Skeletal muscle cell (primary cell): ENCODE data around the gene CTSL.
"Not testable (repeated sequence)": the region's sequence is repeated elsewhere in the genome, so short reads cannot be mapped to it uniquely, and the experiment has no call there.

Experiments
- DNase-seq: peaks from one replicate; pipeline ENCODE4 v3.0.0-alpha.2; 2010; ENCODE audit warnings: low read depth
- H3K4me3 ChIP-seq: 2 replicates; pipeline ENCODE4 v1.5.1; 2011; ENCODE audit warnings: low read depth, mild to moderate bottlenecking, control low read depth, low read length, moderate library complexity

CTSL gene

GRCh38 chr9:87749335-87750035, 23.6 kb downstream of the CTSL start:
- DNase-seq = no peak
- no peak overlapping the region for H3K4me3 ChIP-seq

- H3K4me3 ChIP-seq = no peak overlapping the region
- no peak for DNase-seq
Measured at GRCh38 chr9:87750726-87751125, 24.8 kb downstream of the CTSL start.

GRCh38 chr9:87751423-87751822, 25.5 kb downstream of the CTSL start:
- DNase-seq = no peak
- no peak overlapping the region for H3K4me3 ChIP-seq

- DNase-seq = no peak
- no peak overlapping the region for H3K4me3 ChIP-seq
Measured at GRCh38 chr9:87751868-87752267, 25.9 kb downstream of the CTSL start.

- no peak overlapping the region for H3K4me3 ChIP-seq
- no peak for DNase-seq
Measured at GRCh38 chr9:87753313-87753712, 27.4 kb downstream of the CTSL start.

GRCh38 chr9:87758330-87758729, 32.4 kb downstream of the CTSL start:
- not testable (repeated sequence) for H3K4me3 ChIP-seq, DNase-seq

- not testable (repeated sequence) for DNase-seq, H3K4me3 ChIP-seq
Measured at GRCh38 chr9:87759980-87760379, 34.1 kb downstream of the CTSL start.

GRCh38 chr9:87760529-87760928, 34.6 kb downstream of the CTSL start:
- DNase-seq = no peak
- H3K4me3 ChIP-seq = no peak overlapping the region

- DNase-seq = no peak
- H3K4me3 ChIP-seq = no peak overlapping the region
Measured at GRCh38 chr9:87763286-87763685, 37.4 kb downstream of the CTSL start.

- no peak for DNase-seq
- no peak overlapping the region for H3K4me3 ChIP-seq
Measured at GRCh38 chr9:87765521-87765920, 39.6 kb downstream of the CTSL start.

- H3K4me3 ChIP-seq = no peak overlapping the region
- no peak for DNase-seq
Measured at GRCh38 chr9:87766697-87767096, 40.8 kb downstream of the CTSL start.

GRCh38 chr9:87770616-87771315, 44.8 kb downstream of the CTSL start:
- H3K4me3 ChIP-seq = no peak overlapping the region
- DNase-seq = no peak

- DNase-seq = no peak
Measured at GRCh38 chr9:87771316-87772006, 45.5 kb downstream of the CTSL start.

GRCh38 chr9:87776481-87777379, 50.8 kb downstream of the CTSL start:
- no peak overlapping the region for H3K4me3 ChIP-seq
- DNase-seq = no peak

More at GRCh38 chr9:87771316-87772006, 45.5 kb downstream of the CTSL start:
- H3K4me3 ChIP-seq = no peak overlapping the region

GRCh38 chr9:87778996-87779395, 53.1 kb downstream of the CTSL start:
- no peak overlapping the region for H3K4me3 ChIP-seq

More at GRCh38 chr9:87778996-87779395, 53.1 kb downstream of the CTSL start:
- no peak for DNase-seq
